Lower leg skin (tissue), 3 donors: ENCODE measurements around the gene AMPH.

Experiments used
- CTCF ChIP-seq, 3 donors: fragments of 450-650 bp; IDR thresholded peaks; one replicate each; pipeline ENCODE4 v1.5.1; 2016; ENCODE audit warnings: antibody characterized with exemption in 3 of 3, mild to moderate bottlenecking in 3 of 3, moderate library complexity in 2 of 3
- POLR2A ChIP-seq, 2 donors: fragments of 450-650 bp; IDR thresholded peaks; one replicate each; pipeline ENCODE4 v1.6.1; 2016 to 2017; ENCODE audit warnings: antibody characterized with exemption in 2 of 2, mild to moderate bottlenecking in 1 of 2, moderate library complexity in 1 of 2

GRCh38 chr7:38375453-38375852 is 255.7 kb downstream of the AMPH start:
- TF ChIP-seq POLR2A (IDR thresholded peaks at IDR 0.05) (no peak), CTCF (IDR thresholded peaks at IDR 0.05) (no peak)
